A549 (cell line): ENCODE results near the gene RIMOC1. TPM values are rescaled to one million over a fixed set of nuclear protein-coding genes. Genes with fewer than 3 reads are reported as not detected.

Experiments
- ATAC-seq, 2 experiments: fragments of 200-7000 bp in 1 of 2; fragments of >200 bp in 1 of 2; cut with Nextera tagmentation in 1 of 2; cut with Tn5 transposase in 1 of 2; 3 replicates each; pipeline versions ENCODE4 v1.8.0 to v1.9.1; 2018 to 2020; ENCODE audit warnings: mild to moderate bottlenecking in 1 of 2, moderate library complexity in 1 of 2
- CTCF ChIA-PET: fragments of 300-600 bp; sonication (Branson Sonifier 250); formaldehyde crosslinking; extraction: SDS; loops from one replicate; lab custom pipeline; 2021; ENCODE audit warnings: antibody characterized with exemption, inconsistent platforms; lab: Yijun Ruan, JAX
- POLR2A ChIA-PET: fragments of 350-600 bp; formaldehyde crosslinking; extraction: SDS; loops from one replicate; lab custom pipeline; 2021; ENCODE audit warnings: antibody characterized with exemption, inconsistent platforms; lab: Yijun Ruan, JAX
- DNase-seq, 2 experiments: peaks; one replicate each; pipeline versions ENCODE4 v3.0.0 to v3.0.0-alpha.2; 2011 to 2016; ENCODE audit warnings: low read depth in 1 of 2, low spot score in 1 of 2
- FAIRE-seq: peaks from 2 replicates; lab custom pipeline; 2011; peaks lifted over from hg19 to GRCh38; lab: Jason Lieb, UNC
- H3K27ac ChIP-seq, 2 experiments: fragments of >200 bp; sonication (Bioruptor Twin); formaldehyde crosslinking; 3 replicates each; pipeline ENCODE4 v1.5.1; 2016 to 2017
- H3K4me1 ChIP-seq: fragments of >200 bp; sonication (Bioruptor Twin); formaldehyde crosslinking; 3 replicates; pipeline ENCODE4 v1.6.1; 2016
- H3K4me2 ChIP-seq: fragments of >200 bp; sonication (Bioruptor Twin); formaldehyde crosslinking; 3 replicates; pipeline ENCODE4 v1.6.1; 2016
- H3K4me3 ChIP-seq: fragments of >200 bp; sonication (Bioruptor Twin); formaldehyde crosslinking; 3 replicates; pipeline ENCODE4 v1.5.1; 2016
- H3K9me3 ChIP-seq: fragments of >200 bp; sonication (Bioruptor Twin); formaldehyde crosslinking; 3 replicates; pipeline ENCODE4 v1.6.1; 2016
- BHLHE40 ChIP-seq: IDR thresholded peaks from 2 replicates; pipeline ENCODE4 v1.6.1; 2012; ENCODE audit warnings: low read depth, low read length, inconsistent platforms
- CBX2 ChIP-seq: fragments of 200-600 bp; sonication (generic); IDR thresholded peaks from 2 replicates; pipeline ENCODE4 v1.6.1; 2016; ENCODE audit warnings: low read depth, mild to moderate bottlenecking, borderline replicate concordance
- CBX8 ChIP-seq: fragments of 200-600 bp; sonication (generic); IDR thresholded peaks from 2 replicates; pipeline ENCODE4 v1.6.1; 2016
- CHD4 ChIP-seq: fragments of 200-600 bp; sonication (generic); IDR thresholded peaks from 2 replicates; pipeline ENCODE4 v1.6.1; 2016; ENCODE audit warnings: antibody characterized with exemption, mild to moderate bottlenecking, borderline replicate concordance
- ESRRA ChIP-seq: fragments of 150-350 bp; IDR thresholded peaks from 2 replicates; pipeline ENCODE4 v1.6.1; 2014; ENCODE audit warnings: mild to moderate bottlenecking, low read length, borderline replicate concordance
- FOSL2 ChIP-seq, 2 experiments: fragments of 450-650 bp in 1 of 2; fragments of >200 bp in 1 of 2; sonication (Bioruptor Twin) in 1 of 2; formaldehyde crosslinking; IDR thresholded peaks; 2 replicates each; pipeline versions ENCODE4 v1.5.0 to v1.6.1; 2016 to 2020; ENCODE audit warnings: mild to moderate bottlenecking in 1 of 2, moderate library complexity in 1 of 2
- HDAC2 ChIP-seq: fragments of 200-600 bp; sonication (generic); IDR thresholded peaks from 2 replicates; pipeline ENCODE4 v1.6.1; 2016
- HES2 ChIP-seq: fragments of >200 bp; sonication (Bioruptor Twin); formaldehyde crosslinking; IDR thresholded peaks from 2 replicates; pipeline ENCODE4 v1.6.1; 2016
- HOXB13 ChIP-seq: fragments of 250-450 bp; sonication (Bioruptor Pico); IDR thresholded peaks from 2 replicates; pipeline ENCODE4 v1.5.0; 2020; ENCODE audit warnings: low read depth, mild to moderate bottlenecking, moderate library complexity
- HOXB5 ChIP-seq: fragments of 250-450 bp; sonication (Bioruptor Pico); IDR thresholded peaks from 2 replicates; pipeline ENCODE4 v1.5.0; 2020; ENCODE audit warnings: mild to moderate bottlenecking, moderate library complexity
- JUN ChIP-seq, 2 experiments: fragments of >200 bp; sonication (Bioruptor Twin); formaldehyde crosslinking; IDR thresholded peaks; 2 replicates in 1 of 2; 3 replicates in 1 of 2; pipeline ENCODE4 v1.6.1; 2016 to 2017
- JUNB ChIP-seq: fragments of >200 bp; sonication (Bioruptor Twin); formaldehyde crosslinking; IDR thresholded peaks from 2 replicates; pipeline ENCODE4 v1.6.1; 2016
- KDM5A ChIP-seq: fragments of 200-600 bp; sonication (generic); IDR thresholded peaks from 2 replicates; pipeline ENCODE4 v1.6.1; 2016; ENCODE audit warnings: antibody characterized with exemption, mild to moderate bottlenecking
- MAFK ChIP-seq: fragments of 450-650 bp; IDR thresholded peaks from 2 replicates; pipeline ENCODE4 v1.6.1; 2014; ENCODE audit not compliant: partially characterized antibody
- MAZ ChIP-seq: fragments of 150-350 bp; IDR thresholded peaks from 2 replicates; pipeline ENCODE4 v1.6.1; 2014; ENCODE audit warnings: antibody characterized with exemption, low read depth, low read length, borderline replicate concordance
- MYC ChIP-seq: IDR thresholded peaks from 2 replicates; pipeline ENCODE4 v1.6.1; 2012; ENCODE audit warnings: mild to moderate bottlenecking, inconsistent platforms, low read length, improper control_type of control experiment, borderline replicate concordance
- NFE2L2 ChIP-seq: fragments of 150-350 bp; conservative IDR thresholded peaks from 2 replicates; pipeline ENCODE4 v1.6.1; 2014; ENCODE audit warnings: low read length
- PHF8 ChIP-seq: fragments of 200-600 bp; sonication (generic); IDR thresholded peaks from 2 replicates; pipeline ENCODE4 v1.6.1; 2016; ENCODE audit warnings: low read depth, mild to moderate bottlenecking, antibody characterized with exemption, moderate library complexity, borderline replicate concordance
- POLR2A ChIP-seq: IDR thresholded peaks from 2 replicates; pipeline ENCODE4 v1.6.1; 2012; ENCODE audit warnings: mild to moderate bottlenecking, low read length
- RCOR1 ChIP-seq: fragments of 150-350 bp; IDR thresholded peaks from 2 replicates; pipeline ENCODE4 v1.6.1; 2014; ENCODE audit warnings: antibody characterized with exemption, low read length, low read depth
- ZNF302 ChIP-seq: fragments of 250-450 bp; sonication (Bioruptor Pico); IDR thresholded peaks from 2 replicates; pipeline ENCODE4 v1.9.0; 2021; ENCODE audit warnings: inconsistent platforms, mild to moderate bottlenecking, moderate library complexity
- WGBS: methylation state at CpG from one replicate; pipeline ENCODE4 v1.1.6; 2017; ENCODE audit errors: missing lambda C conversion rate; 5-methylcytosine and 5-hydroxymethylcytosine counted together
- polyA plus RNA-seq, 4 experiments: library from polyadenylated mRNA; depleted of rRNA in 3 of 4; stranded (reverse); fragments of >200 nt; fragmentation: RNase III in 1 of 4; extraction: RNeasy Plus Mini Kit Qiagen cat#74134 plus additional on column Dnase treatment in 1 of 4; gene quantifications; 2 replicates in 3 of 4; 3 replicates in 1 of 4; pipeline ENCODE4 v1.2.3, GENCODE V29; 2011 to 2017
- TF ChIP-seq, protein P1 (sequence below): fragments of 200-600 bp; sonication (generic); IDR thresholded peaks from 2 replicates; pipeline ENCODE4 v1.6.1; 2016; ENCODE audit warnings: antibody characterized with exemption, mild to moderate bottlenecking, moderate library complexity
- TF ChIP-seq, protein P2 (sequence below): fragments of 250-450 bp; sonication (Bioruptor Pico); IDR thresholded peaks from 2 replicates; pipeline ENCODE4 v1.5.0; 2020; ENCODE audit warnings: low read depth, mild to moderate bottlenecking, moderate library complexity

RIMOC1 gene
- polyA plus RNA-seq, 2 of the 4 experiments (the other 2 are of a cell fraction): 14.5 to 38.4 TPM

DNA sequence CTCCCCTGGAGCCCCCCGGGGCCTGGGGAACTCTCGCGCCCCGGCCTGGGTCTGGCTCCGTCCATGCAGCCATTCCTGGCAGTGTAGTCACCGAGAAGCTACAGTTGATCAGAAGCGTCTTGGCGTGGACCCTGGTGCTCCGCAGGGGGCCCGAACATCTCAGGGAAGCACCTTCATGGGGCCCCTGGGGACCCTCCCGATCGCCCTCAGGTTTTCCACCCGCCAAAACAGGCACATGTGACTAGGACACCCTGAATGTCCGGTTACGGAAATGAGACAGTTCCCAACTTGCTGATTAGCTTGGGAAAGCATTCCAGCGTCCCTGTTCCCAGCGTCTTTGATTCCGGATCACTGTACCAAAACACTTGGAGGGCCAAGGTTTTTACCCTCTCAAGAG, 21.4 kb downstream of the RIMOC1 start:
- H3K4me1 ChIP-seq: 0 out of 3 replicates have a peak, but pooled peaks cover 4% of the 10 kb centered on the region
- CTCF ChIA-PET: interaction anchor here (0.6 to 2.0 kb wide), 8 partner anchors 14 to 746 kb away, joined by 3 to 6 read pairs (median 4); partner anchors contain the start of gene GHR
- H3K4me2 ChIP-seq: peak overlapping the region; percentile 80
- ATAC-seq (no peak; a peak in 2 of 6 replicates), FAIRE-seq (no peak), DNase-seq (peak; percentile 9 to 36)
- peak overlapping the region; percentile 89 for H3K4me3 ChIP-seq
- H3K9me3 ChIP-seq: no peaks in the 10 kb centered on the region
- WGBS: 4% methylated on average over 10 of the region's 18 CpGs
- 0 out of 2 replicates have a peak, but pooled peaks have one; percentile 73 for TF ChIP-seq PHF8
- peak in 1 of 2 experiments; percentile 26; a peak in 1 of 5 replicates for TF ChIP-seq JUN (IDR thresholded peaks at IDR 0.05)
- no peak for TF ChIP-seq POLR2A
- TF ChIP-seq, all 56 proteins: peak for 2
- H3K27ac ChIP-seq: peak overlapping the region; percentile 90 to 95
- POLR2A ChIA-PET: interaction anchor here (1.0 to 1.7 kb wide), 2 partner anchors 21 to 69 kb away, joined by 5 to 27 read pairs; partner anchors contain the start of gene RIMOC1

- 90% methylated on average over 4 of the region's 4 CpGs for WGBS
- ChIA-PET CTCF (no interaction called here), POLR2A (no interaction called here)
- H3K4me2 ChIP-seq: no peak overlapping the region
- TF ChIP-seq JUN (IDR thresholded peaks at IDR 0.05) (no peak), MAFK (no peak), JUNB (no peak), FOSL2 (IDR thresholded peaks at IDR 0.05) (no peak), FOSL2 (CRISPR knock-in tag; IDR thresholded peaks at IDR 0.05) (no peak), ESRRA (no peak), CHD4 (no peak), CBX2 (no peak), PHF8 (no peak), RCOR1 (no peak), KDM5A (no peak), BHLHE40 (no peak), ZNF302 (CRISPR knock-in tag) (no peak), HOXB13 (CRISPR knock-in tag) (no peak)
- TF ChIP-seq, protein P1, sequence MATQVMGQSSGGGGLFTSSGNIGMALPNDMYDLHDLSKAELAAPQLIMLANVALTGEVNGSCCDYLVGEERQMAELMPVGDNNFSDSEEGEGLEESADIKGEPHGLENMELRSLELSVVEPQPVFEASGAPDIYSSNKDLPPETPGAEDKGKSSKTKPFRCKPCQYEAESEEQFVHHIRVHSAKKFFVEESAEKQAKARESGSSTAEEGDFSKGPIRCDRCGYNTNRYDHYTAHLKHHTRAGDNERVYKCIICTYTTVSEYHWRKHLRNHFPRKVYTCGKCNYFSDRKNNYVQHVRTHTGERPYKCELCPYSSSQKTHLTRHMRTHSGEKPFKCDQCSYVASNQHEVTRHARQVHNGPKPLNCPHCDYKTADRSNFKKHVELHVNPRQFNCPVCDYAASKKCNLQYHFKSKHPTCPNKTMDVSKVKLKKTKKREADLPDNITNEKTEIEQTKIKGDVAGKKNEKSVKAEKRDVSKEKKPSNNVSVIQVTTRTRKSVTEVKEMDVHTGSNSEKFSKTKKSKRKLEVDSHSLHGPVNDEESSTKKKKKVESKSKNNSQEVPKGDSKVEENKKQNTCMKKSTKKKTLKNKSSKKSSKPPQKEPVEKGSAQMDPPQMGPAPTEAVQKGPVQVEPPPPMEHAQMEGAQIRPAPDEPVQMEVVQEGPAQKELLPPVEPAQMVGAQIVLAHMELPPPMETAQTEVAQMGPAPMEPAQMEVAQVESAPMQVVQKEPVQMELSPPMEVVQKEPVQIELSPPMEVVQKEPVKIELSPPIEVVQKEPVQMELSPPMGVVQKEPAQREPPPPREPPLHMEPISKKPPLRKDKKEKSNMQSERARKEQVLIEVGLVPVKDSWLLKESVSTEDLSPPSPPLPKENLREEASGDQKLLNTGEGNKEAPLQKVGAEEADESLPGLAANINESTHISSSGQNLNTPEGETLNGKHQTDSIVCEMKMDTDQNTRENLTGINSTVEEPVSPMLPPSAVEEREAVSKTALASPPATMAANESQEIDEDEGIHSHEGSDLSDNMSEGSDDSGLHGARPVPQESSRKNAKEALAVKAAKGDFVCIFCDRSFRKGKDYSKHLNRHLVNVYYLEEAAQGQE: no peak
- ATAC-seq (no peak), DNase-seq (no peak), FAIRE-seq (no peak)
- H3K27ac ChIP-seq: no peak overlapping the region
- no peaks in the 10 kb centered on the region for H3K9me3 ChIP-seq
- 0 out of 3 replicates have a peak, but pooled peaks cover 4% of the 10 kb centered on the region for H3K4me1 ChIP-seq
- H3K4me3 ChIP-seq: no peak overlapping the region
These were observed 23.5 kb downstream of the RIMOC1 start for GRCh38 chr5:41927604-41928003.

- ChIA-PET POLR2A (no interaction called here), CTCF (interaction anchor here (1.4 kb wide), 1 partner anchor 654 kb away, joined by 3 read pairs; no protein-coding TSS in a partner anchor)
- Histone ChIP-seq H3K4me1 (0 out of 3 replicates have a peak, but pooled peaks cover 4% of the 10 kb centered on the region), H3K4me3 (no peak overlapping the region), H3K9me3 (no peaks in the 10 kb centered on the region), H3K4me2 (no peak overlapping the region), H3K27ac (no peak overlapping the region)
- TF ChIP-seq MYC (no peak), HOXB5 (CRISPR knock-in tag) (no peak), MAZ (no peak), HOXB13 (CRISPR knock-in tag) (no peak), ESRRA (no peak), POLR2A (no peak), HDAC2 (no peak), HES2 (no peak), NFE2L2 (no peak), CBX8 (no peak)
- TF ChIP-seq, protein P2, sequence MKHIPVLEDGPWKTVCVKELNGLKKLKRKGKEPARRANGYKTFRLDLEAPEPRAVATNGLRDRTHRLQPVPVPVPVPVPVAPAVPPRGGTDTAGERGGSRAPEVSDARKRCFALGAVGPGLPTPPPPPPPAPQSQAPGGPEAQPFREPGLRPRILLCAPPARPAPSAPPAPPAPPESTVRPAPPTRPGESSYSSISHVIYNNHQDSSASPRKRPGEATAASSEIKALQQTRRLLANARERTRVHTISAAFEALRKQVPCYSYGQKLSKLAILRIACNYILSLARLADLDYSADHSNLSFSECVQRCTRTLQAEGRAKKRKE (CRISPR knock-in tag): no peak
- ATAC-seq (no peak), FAIRE-seq (no peak), DNase-seq (no peak)
These were observed 24.9 kb downstream of the RIMOC1 start for GRCh38 chr5:41929035-41929434.
